Loucy (cell line): ENCODE measurements around the gene FOXL3.

Experiments
- H2AFZ ChIP-seq: fragments of 200-600 bp; sonication (generic); 2 replicates; pipeline ENCODE4 v1.6.0; 2016; ENCODE audit warnings: antibody characterized with exemption, mild to moderate bottlenecking, low read length, moderate library complexity
- H3F3A ChIP-seq: fragments of 200-600 bp; 2 replicates; pipeline ENCODE4 v1.6.0; 2016; ENCODE audit warnings: antibody characterized with exemption, low read depth, mild to moderate bottlenecking
- H3K27me3 ChIP-seq: fragments of 200-600 bp; sonication (generic); 2 replicates; pipeline ENCODE4 v1.6.1; 2014; ENCODE audit warnings: low read length, mild to moderate bottlenecking; ENCODE audit not compliant: insufficient read depth, poor library complexity, severe bottlenecking
- H3K36me3 ChIP-seq: fragments of 200-600 bp; sonication (generic); 2 replicates; pipeline ENCODE4 v1.6.1; 2016; ENCODE audit warnings: low read length; ENCODE audit not compliant: insufficient read depth
- H3K4me1 ChIP-seq: fragments of 200-600 bp; sonication (generic); 2 replicates; pipeline ENCODE4 v1.5.1; 2014; ENCODE audit warnings: low read length, mild to moderate bottlenecking; ENCODE audit not compliant: insufficient read depth, poor library complexity, severe bottlenecking
- H3K4me2 ChIP-seq: fragments of 200-600 bp; sonication (generic); 2 replicates; pipeline ENCODE4 v1.6.0; 2014; ENCODE audit warnings: antibody characterized with exemption, low read length, low read depth, mild to moderate bottlenecking; ENCODE audit not compliant: poor library complexity, severe bottlenecking
- H3K4me3 ChIP-seq: fragments of 200-600 bp; sonication (generic); 2 replicates; pipeline ENCODE4 v1.5.1; 2014; ENCODE audit warnings: low read length, mild to moderate bottlenecking, mixed read lengths; ENCODE audit not compliant: poor library complexity, severe bottlenecking
- H3K79me2 ChIP-seq: fragments of 200-600 bp; sonication (generic); 2 replicates; pipeline ENCODE4 v1.6.1; 2014; ENCODE audit warnings: low read length; ENCODE audit not compliant: insufficient read depth
- H3K9ac ChIP-seq: fragments of 200-600 bp; sonication (generic); 2 replicates; pipeline ENCODE4 v1.6.0; 2014; ENCODE audit warnings: mild to moderate bottlenecking, low read depth, low read length, moderate library complexity; ENCODE audit not compliant: poor library complexity, severe bottlenecking
- H3K9me2 ChIP-seq: fragments of 200-600 bp; sonication (generic); replicated peaks from 2 replicates; pipeline ENCODE4 v1.6.1; 2016; ENCODE audit warnings: low read depth, low read length, mixed read lengths
- H3K9me3 ChIP-seq: fragments of 200-600 bp; sonication (generic); 2 replicates; pipeline ENCODE4 v1.6.1; 2014; ENCODE audit warnings: mild to moderate bottlenecking, antibody characterized with exemption, low read length, low read depth; ENCODE audit not compliant: insufficient read depth
- H4K20me1 ChIP-seq: fragments of 200-600 bp; sonication (generic); 2 replicates; pipeline ENCODE4 v1.6.0; 2014; ENCODE audit warnings: antibody characterized with exemption, low read length, mild to moderate bottlenecking; ENCODE audit not compliant: insufficient read depth, poor library complexity, severe bottlenecking
- CTCF ChIP-seq: fragments of 200-600 bp; sonication (generic); conservative IDR thresholded peaks from 2 replicates; pipeline ENCODE4 v1.5.1; 2014; ENCODE audit warnings: mild to moderate bottlenecking, antibody characterized with exemption, low read length
- EZH2phosphoT487 ChIP-seq: fragments of 200-600 bp; IDR thresholded peaks from 2 replicates; pipeline ENCODE4 v1.6.1; 2018; ENCODE audit warnings: antibody characterized with exemption, mild to moderate bottlenecking, moderate library complexity, borderline replicate concordance

FOXL3 gene

DNA sequence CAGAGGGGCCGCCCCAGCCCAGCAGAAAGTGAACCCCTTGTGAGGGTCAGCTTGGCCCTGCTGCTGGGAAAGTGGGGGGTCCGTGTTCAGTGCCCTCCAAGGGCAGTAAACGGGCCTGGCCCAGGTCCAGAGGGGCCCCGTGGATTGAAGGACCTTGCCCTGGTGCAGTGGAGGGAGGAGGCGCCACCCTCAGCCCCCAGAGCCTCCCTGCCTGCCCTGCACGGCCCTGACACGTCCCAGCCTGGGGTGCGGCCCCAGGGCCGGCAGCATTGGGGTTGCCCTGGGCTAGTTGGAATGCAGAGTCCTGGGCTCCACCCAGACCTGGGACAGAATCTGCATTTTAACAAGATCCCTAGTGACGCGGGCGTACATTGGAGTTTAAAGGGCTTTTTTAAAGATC is 42.8 kb upstream of the FOXL3 start:
- Histone ChIP-seq H3K4me1 (no peaks in the 10 kb centered on the region), H4K20me1 (no peaks in the 10 kb centered on the region), H3K9ac (no peak overlapping the region), H3K79me2 (no peaks in the 10 kb centered on the region), H3K4me2 (no peak overlapping the region), H3K9me3 (peaks cover 18% of the 10 kb centered on the region; the same call in 1 of the 2 replicates), H3K36me3 (no peaks in the 10 kb centered on the region), H2AFZ (no peak overlapping the region), H3K9me2 (no peaks in the 10 kb centered on the region), H3K27me3 (no peaks in the 10 kb centered on the region), H3K4me3 (no peak overlapping the region), H3F3A (no peaks in the 10 kb centered on the region)
- TF ChIP-seq EZH2phosphoT487 (no peak), CTCF (no peak)

GRCh38 chr7:247636-248035 is 42.3 kb upstream of the FOXL3 start:
- H3K36me3 ChIP-seq = no peaks in the 10 kb centered on the region
- H3K4me1 ChIP-seq = no peaks in the 10 kb centered on the region
- H3K4me3 ChIP-seq = no peak overlapping the region
- TF ChIP-seq EZH2phosphoT487 = no peak
- no peak for TF ChIP-seq CTCF
- no peaks in the 10 kb centered on the region for H4K20me1 ChIP-seq
- peaks cover 17% of the 10 kb centered on the region; the same call in 1 of the 2 replicates for H3K9me3 ChIP-seq
- no peaks in the 10 kb centered on the region for H3K27me3 ChIP-seq
- H3K79me2 ChIP-seq = no peaks in the 10 kb centered on the region
- no peak overlapping the region for H3K9ac ChIP-seq
- no peaks in the 10 kb centered on the region for H3K9me2 ChIP-seq
- H3K4me2 ChIP-seq = no peak overlapping the region
- no peak overlapping the region for H2AFZ ChIP-seq
- no peaks in the 10 kb centered on the region for H3F3A ChIP-seq

DNA sequence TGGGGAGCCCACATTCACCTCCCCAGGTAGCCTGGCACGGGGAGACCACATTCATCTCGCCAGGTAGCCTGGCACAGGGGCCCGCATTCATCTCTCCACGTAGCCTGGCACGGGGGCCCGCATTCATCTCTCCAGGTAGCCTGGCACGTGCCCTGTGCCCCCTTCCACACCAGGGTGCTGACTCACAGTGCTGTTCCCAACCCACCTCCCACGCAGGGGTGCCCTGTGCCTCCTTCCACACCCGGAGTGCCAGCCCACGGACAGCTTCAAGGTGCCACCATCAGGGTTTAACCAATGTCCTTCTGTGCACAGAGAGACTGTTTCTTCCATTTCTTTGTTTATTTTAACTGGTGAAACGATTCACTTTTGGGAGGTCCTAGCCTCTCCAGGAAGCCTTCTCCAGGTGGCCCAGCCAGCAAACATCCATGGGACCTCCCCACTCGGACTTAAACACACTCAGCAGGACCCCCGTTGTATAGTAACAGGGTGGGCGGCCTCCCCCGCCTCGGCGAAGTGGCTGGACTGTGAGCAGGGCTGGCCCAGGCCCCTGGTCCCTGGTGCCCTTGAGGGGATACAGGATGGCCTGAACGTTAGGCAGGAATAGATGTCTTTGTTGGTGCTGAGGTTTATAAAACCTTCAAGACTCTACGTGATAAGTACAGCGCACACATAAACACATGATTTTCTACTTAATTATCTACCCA is 41.1 kb upstream of the FOXL3 start:
- H3F3A ChIP-seq = no peaks in the 10 kb centered on the region
- no peak overlapping the region for H3K9ac ChIP-seq
- TF ChIP-seq EZH2phosphoT487 (no peak), CTCF (no peak)

More for the DNA sequence above, 41.1 kb upstream of the FOXL3 start:
- no peaks in the 10 kb centered on the region for H4K20me1 ChIP-seq
- no peaks in the 10 kb centered on the region for H3K27me3 ChIP-seq
- H2AFZ ChIP-seq = no peak overlapping the region
- H3K36me3 ChIP-seq = no peaks in the 10 kb centered on the region
- no peak overlapping the region for H3K4me2 ChIP-seq
- no peak overlapping the region for H3K4me3 ChIP-seq
- no peaks in the 10 kb centered on the region for H3K4me1 ChIP-seq
- H3K9me2 ChIP-seq = no peaks in the 10 kb centered on the region
- no peaks in the 10 kb centered on the region for H3K79me2 ChIP-seq
- H3K9me3 ChIP-seq = peaks cover 19% of the 10 kb centered on the region; the same call in 1 of the 2 replicates
